ENCODE results near the gene KRTAP10-9. TPM values are rescaled to one million over a fixed set of nuclear protein-coding genes. Genes with fewer than 3 reads are reported as not detected.
A peak's percentile ranks its signal among the peaks of the same experiment; 100 is the strongest.

Gene KRTAP10-9
- total RNA-seq, 4 donors from 2014 or later = not detected

DNA sequence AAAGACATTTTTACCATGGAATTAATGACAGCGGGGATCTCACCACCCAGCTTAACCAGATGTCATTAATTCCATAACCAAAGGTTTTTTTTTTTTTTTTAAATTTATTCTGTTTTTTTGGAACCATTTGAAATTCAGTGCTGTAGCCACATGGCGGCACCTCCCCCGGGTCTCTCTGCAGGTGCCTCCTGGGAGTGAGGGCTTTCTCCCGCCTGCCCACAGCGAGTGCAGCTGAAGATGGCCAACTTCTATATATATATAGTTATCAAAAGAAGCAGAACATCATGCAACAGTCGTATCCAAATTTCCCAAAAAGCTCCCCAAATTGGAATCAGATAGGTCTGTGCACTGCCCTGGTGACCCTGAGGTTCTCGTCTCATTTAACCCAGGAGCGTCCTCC lies 11.4 kb upstream of the KRTAP10-9 start:
- no peak for TF ChIP-seq POLR2A (IDR thresholded peaks at IDR 0.05)
- TF ChIP-seq, protein P1, sequence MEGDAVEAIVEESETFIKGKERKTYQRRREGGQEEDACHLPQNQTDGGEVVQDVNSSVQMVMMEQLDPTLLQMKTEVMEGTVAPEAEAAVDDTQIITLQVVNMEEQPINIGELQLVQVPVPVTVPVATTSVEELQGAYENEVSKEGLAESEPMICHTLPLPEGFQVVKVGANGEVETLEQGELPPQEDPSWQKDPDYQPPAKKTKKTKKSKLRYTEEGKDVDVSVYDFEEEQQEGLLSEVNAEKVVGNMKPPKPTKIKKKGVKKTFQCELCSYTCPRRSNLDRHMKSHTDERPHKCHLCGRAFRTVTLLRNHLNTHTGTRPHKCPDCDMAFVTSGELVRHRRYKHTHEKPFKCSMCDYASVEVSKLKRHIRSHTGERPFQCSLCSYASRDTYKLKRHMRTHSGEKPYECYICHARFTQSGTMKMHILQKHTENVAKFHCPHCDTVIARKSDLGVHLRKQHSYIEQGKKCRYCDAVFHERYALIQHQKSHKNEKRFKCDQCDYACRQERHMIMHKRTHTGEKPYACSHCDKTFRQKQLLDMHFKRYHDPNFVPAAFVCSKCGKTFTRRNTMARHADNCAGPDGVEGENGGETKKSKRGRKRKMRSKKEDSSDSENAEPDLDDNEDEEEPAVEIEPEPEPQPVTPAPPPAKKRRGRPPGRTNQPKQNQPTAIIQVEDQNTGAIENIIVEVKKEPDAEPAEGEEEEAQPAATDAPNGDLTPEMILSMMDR (IDR thresholded peaks at IDR 0.05 in 4 of 5, conservative IDR thresholded peaks at IDR 0.05 in 1 of 5) = no peak
- H3K36me3 ChIP-seq = no peaks in the 10 kb centered on the region
- peaks cover 5 to 11% (median 5%) of the 10 kb centered on the region in 3 donors for H3K27me3 ChIP-seq
- intact Hi-C loops (cut with DNase I; ENCODE audit: low total_unique reads) = no loop called here
- in situ Hi-C loops (cut with MboI; ENCODE audit: low sequenced_read_pairs in 4 of 4) = no loop called here
- no peaks in the 10 kb centered on the region for H3K9me3 ChIP-seq
- H3K4me1 ChIP-seq = no peaks in the 10 kb centered on the region
- H3K4me3 ChIP-seq = no peak overlapping the region
- ATAC-seq (no peak), DNase-seq (no peak)
- H3K27ac ChIP-seq = no peak overlapping the region

- H3K9me3 ChIP-seq = no peaks in the 10 kb centered on the region
- H3K36me3 ChIP-seq = no peaks in the 10 kb centered on the region
- TF ChIP-seq POLR2A (IDR thresholded peaks at IDR 0.05) = no peak
- TF ChIP-seq, protein P1 (IDR thresholded peaks at IDR 0.05 in 4 of 5, conservative IDR thresholded peaks at IDR 0.05 in 1 of 5) = no peak
- H3K27ac ChIP-seq = no peak overlapping the region
- H3K4me3 ChIP-seq = no peak overlapping the region
- DNase-seq (no peak), ATAC-seq (no peak)
- peaks cover 5 to 11% (median 5%) of the 10 kb centered on the region in 3 donors for H3K27me3 ChIP-seq
- in situ Hi-C loops (cut with MboI; ENCODE audit: low sequenced_read_pairs in 4 of 4) (no loop called here), intact Hi-C loops (cut with DNase I; ENCODE audit: low total_unique reads) (no loop called here)
- no peaks in the 10 kb centered on the region for H3K4me1 ChIP-seq
These were observed 10.8 kb upstream of the KRTAP10-9 start for GRCh38 chr21:44615911-44616590.

- Histone ChIP-seq H3K4me1 (no peaks in the 10 kb centered on the region), H3K27me3 (peaks cover 5 to 11% (median 5%) of the 10 kb centered on the region in 3 donors), H3K27ac (no peak overlapping the region), H3K4me3 (no peak overlapping the region), H3K36me3 (no peaks in the 10 kb centered on the region), H3K9me3 (no peaks in the 10 kb centered on the region)
- intact Hi-C loops (cut with DNase I; ENCODE audit: low total_unique reads) (no loop called here), in situ Hi-C loops (cut with MboI; ENCODE audit: low sequenced_read_pairs in 4 of 4) (no loop called here)
- TF ChIP-seq POLR2A (IDR thresholded peaks at IDR 0.05) = no peak
- ATAC-seq (no peak), DNase-seq (no peak)
These were observed 10.3 kb upstream of the KRTAP10-9 start for GRCh38 chr21:44616591-44616926.

DNA sequence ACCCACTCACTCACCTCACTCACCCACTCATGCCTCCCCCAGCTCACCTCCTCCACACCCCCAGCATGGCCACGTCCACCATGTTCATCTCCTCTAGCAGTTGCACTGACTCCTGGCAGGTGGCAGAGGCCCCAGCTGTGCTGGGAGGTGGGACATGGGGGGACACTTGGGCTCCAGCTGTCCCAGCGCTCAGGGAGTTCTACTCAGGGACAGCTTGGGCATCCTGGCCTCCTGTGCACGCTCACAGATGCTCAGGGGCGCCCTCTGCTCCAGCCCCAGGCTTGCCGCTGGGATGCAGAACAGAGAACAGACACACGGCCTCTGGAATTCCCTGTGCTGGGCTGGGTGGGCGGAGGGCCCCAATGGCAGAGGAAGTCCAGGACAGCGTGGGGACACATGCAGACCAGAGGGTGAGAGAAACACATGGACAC lies 9.8 kb upstream of the KRTAP10-9 start:
- TF ChIP-seq, protein P1 (IDR thresholded peaks at IDR 0.05 in 4 of 5, conservative IDR thresholded peaks at IDR 0.05 in 1 of 5) = no peak
- TF ChIP-seq POLR2A (IDR thresholded peaks at IDR 0.05) = no peak
- intact Hi-C loops (cut with DNase I; ENCODE audit: low total_unique reads) = no loop called here
- DNase-seq = no peak
- ATAC-seq = no peak
- in situ Hi-C loops (cut with MboI; ENCODE audit: low sequenced_read_pairs in 4 of 4) = no loop called here
- Histone ChIP-seq H3K9me3 (no peaks in the 10 kb centered on the region), H3K27me3 (peaks cover 4 to 11% (median 5%) of the 10 kb centered on the region in 3 donors), H3K36me3 (no peaks in the 10 kb centered on the region), H3K27ac (no peak overlapping the region), H3K4me3 (no peak overlapping the region), H3K4me1 (no peaks in the 10 kb centered on the region)

GRCh38 chr21:44618504-44618903 lies 8.4 kb upstream of the KRTAP10-9 start:
- intact Hi-C loops (cut with DNase I; ENCODE audit: low total_unique reads) (no loop called here), in situ Hi-C loops (cut with MboI; ENCODE audit: low sequenced_read_pairs in 4 of 4) (no loop called here)
- peak in 1 of 2 donors; percentile 31 for DNase-seq
- H3K36me3 ChIP-seq = no peaks in the 10 kb centered on the region
- no peak for ATAC-seq
- no peak overlapping the region for H3K27ac ChIP-seq
- TF ChIP-seq POLR2A (IDR thresholded peaks at IDR 0.05) = no peak
- TF ChIP-seq, protein P1 (IDR thresholded peaks at IDR 0.05 in 4 of 5, conservative IDR thresholded peaks at IDR 0.05 in 1 of 5) = no peak
- no peaks in the 10 kb centered on the region for H3K4me1 ChIP-seq
- no peaks in the 10 kb centered on the region for H3K9me3 ChIP-seq
- H3K27me3 ChIP-seq = peaks cover 2 to 5% (median 2%) of the 10 kb centered on the region in 3 donors
- H3K4me3 ChIP-seq = no peak overlapping the region
